NK-92 (cell line): Measurements from ENCODE around the gene ARHGEF35.
"Not testable (repeated sequence)": the region's sequence is repeated elsewhere in the genome, so short reads cannot be mapped to it uniquely, and the experiment has no call there.

Source experiments
- DNase-seq: peaks from one replicate; lab custom pipeline; 2025; ENCODE audit not compliant: unreplicated experiment; lab: John Stamatoyannopoulos, UW

ARHGEF35 gene

DNA sequence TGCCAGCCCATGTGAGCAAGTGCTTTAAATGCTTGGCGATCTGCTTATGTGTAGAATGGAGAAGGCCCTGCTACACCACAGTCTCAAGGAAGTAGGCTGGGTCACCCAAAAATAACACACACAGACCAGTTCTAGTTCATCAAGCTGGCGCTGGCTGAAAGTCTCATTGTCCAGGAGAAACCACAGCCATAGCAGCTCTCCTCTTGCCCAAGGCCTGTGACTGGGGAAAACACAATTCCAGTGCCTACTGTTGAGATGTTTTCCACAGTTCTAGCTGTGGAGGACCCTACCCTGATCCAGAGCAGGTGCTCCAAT, 16.5 kb downstream of the ARHGEF35 start:
- not testable (repeated sequence) for DNase-seq

DNA sequence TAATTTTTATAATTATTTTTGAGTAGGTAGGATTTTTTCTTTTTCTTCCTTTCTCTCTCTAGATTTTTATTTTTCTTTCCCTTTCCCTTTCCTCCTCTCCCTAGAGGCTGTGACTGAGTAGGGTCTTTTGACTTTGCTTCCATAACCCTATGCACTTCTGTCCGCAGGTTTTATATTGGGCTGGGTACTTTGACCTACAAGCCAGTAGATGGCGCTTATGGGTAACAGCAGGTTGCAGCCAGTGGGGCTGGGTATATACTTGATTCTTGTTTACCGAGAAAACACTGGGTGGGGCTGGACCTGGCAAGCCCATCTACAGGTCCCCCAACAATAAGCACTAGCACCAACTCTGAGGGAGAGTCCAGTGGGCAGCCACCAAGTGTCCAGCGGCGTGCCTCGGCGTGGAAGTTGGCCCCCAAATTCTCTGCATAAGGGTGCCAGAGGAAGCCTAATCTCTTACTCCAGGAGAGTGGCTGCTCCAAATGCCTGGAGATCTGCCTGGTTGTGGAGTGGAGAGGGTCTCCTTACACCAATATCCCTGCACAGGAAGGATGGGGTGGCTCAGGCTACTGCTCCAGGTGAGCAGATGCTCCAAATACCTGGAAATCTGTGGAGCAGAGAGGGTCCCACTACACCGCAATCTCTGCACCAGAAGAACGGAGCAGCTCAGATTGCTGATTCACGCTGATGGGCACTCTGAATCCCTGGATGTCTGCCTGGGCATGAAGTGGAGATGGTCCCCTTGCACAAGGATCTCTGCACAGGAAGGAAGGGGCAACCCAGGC, 17.1 kb downstream of the ARHGEF35 start:
- DNase-seq = not testable (repeated sequence)

DNA sequence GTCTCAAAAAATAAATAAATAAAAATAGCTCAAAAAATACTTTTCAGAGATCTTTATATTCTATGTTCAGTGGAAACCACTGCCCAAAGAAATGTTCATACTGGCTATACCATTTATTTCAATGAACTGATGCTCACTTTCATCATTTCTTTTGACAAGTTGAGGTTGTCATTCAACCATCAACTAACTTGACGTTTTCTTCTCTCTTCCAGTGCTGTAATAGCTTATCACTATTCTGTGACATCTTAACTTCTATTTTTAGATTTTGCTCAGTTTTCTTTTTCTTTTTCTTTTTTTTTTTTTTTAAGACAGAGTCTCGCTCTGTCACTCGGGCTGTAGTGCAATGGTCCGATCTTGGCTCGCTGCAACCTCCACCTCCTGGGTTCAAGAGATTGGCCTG, 21.0 kb downstream of the ARHGEF35 start:
- no peak for DNase-seq

DNA sequence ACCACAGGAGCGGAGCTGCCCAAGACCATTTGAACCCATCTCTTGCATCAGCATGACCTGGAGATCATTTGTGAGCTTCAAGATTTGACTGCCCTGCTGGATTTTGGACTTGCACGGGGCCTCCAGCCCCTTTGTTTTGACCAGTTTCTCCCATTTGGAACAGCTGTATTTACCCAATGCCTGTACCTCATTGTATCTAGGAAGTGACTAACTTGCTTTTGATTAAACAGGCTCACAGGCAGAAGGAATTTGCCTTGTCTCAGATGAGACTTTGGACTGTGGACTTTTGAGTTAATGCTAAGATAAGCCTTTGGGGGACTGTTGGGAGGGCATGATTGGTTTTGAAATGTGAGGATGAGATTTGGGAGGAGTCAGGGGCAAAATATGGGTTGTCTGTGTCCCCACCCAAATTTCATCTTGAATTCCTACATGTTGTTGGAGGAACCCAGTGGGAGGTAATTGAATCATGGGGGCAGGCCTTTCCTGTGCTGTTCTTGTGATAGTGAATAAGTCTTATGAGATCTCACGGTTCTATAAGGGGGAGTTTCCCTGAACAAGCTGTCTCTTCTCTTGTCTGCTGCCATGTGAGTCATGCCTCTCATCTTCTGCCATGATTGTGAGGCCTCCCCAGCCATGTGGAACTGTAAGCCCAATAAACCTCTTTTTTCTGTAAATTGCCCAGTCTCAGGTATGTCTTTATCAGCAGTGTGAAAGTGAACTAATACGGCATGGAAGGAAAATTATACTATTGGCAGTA, 23.9 kb downstream of the ARHGEF35 start:
- DNase-seq = not testable (repeated sequence)

DNA sequence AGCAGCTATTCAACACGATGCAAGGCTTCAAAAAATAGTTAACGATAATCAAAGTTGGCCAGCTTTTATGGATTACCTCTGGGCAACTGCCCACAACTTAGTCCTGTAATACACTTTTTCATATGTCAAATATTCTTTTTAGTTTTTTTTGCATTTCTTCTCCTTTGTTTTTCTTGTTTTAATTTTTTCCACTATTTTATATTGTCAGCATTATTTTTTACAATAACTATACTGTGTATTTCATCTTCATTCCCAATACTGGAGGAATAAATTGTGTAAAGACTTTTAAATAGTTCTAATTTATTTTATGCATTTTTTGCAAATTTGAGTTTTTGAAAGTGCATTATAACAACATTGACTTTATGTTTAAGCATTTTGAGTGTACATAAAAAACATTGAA, 30.8 kb downstream of the ARHGEF35 start:
- DNase-seq = no peak

DNA sequence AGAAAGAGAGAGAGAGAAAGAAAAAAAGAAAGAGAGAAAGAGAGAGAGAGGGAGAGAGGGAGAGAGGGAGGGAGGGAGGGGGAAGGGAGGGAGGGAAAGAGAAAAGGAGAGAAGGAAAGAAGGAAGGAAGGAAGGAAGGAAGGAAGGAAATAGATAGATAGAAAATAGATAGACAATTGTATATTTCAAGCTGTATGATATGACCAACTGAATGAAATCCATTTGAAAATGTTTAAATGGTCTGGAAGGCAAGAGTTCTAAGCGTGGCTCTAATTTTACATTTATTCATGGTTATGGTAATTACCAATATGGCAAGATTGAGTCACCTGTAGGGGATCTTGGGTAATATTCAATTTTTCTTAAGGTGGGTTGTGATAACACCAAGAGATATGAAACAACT, 36.8 kb downstream of the ARHGEF35 start:
- no peak for DNase-seq

DNA sequence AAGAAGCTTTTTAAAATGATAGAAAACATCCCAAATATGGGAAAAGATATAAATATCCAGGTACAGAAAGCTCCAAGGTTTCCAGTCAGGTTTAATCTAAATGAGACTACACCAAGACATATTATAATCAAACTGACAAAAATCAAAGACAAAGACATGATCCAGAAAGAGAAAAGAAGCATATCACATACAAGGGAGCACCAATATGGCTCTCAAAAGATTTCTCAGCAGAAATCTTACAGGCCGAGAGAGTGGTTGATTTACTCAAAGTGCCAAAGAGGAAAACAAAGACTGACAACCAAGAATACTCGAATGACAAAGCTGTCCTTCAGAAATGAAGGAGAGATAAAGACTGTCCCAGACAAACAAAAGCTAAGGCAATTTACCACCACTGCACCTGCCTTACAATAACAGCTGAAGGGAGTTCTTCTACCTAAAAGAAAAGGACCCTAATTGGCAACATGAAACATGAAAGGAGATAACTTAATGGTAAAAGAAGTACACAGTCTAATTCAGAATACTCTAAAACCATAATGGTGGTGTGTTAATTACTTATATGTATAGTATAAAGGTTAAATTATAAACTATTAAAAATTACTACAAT, 47.3 kb downstream of the ARHGEF35 start:
- DNase-seq = no peak

DNA sequence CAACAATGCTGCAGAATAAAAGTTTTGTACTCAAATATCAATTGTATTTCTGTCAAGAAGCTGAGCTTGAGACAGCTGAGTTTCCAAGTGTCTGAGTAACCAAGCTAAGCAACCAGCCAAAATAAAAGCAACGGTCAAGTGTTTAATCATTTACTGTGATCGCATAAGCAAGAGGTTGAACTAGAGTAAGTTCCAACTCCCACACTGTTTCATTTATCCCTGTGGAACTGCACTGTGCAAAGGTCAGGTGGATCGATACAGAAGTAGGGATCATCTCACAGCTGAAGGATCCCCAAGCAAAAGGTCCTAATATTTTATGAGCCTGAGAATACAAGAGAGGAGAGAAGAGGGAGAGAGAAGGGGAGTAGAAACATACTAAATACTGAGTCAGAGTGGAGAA, 51.2 kb downstream of the ARHGEF35 start:
- no peak for DNase-seq

DNA sequence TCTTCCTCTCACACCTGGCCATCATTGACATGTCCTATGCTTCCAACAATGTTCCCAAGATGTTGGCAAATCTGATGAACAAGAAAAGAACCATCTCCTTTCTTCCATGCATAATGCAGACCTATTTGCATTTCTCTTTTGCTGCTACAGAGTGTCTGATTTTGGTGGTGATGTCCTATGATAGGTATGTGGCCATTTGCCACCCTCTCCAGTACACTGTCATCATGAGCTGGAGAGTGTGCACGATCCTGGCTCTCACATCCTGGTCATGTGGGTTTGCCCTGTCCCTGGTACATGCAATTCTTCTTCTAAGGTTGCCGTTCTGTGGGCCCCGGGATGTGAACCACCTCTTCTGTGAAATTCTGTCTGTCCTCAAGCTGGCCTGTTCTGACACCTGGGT, 53.4 kb downstream of the ARHGEF35 start:
- no peak for DNase-seq

DNA sequence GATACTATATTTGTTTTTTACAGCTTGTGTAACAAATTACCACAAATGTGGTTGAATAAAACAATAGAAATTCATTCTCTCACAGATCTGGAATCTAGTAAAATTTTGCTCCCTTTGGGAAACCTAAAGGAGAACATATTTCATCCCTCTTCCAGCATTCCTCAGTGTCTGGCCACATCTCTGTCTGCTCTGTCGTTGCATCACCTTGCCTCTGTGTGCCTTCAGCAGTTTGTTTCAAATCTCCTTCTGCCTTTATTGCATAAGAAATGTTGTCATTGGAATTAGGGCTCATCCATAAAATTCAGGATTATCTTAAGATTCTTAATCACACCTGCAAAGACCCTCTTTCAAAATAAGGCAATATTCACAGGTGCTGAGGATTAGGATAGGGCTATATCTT, 58.1 kb downstream of the ARHGEF35 start:
- no peak for DNase-seq
